Body of pancreas (tissue), 4 donors: ENCODE data around the gene KLHL30. TPM values are rescaled to one million over a fixed set of nuclear protein-coding genes. Genes with fewer than 3 reads are reported as not detected.

Source experiments
- ATAC-seq: fragments of 150-250 bp; one replicate; pipeline ENCODE4 v1.9.1; 2016
- DNase-seq, 4 donors: peaks; one replicate each; pipeline ENCODE4 v3.0.0-alpha.2; 2019
- H3K27ac ChIP-seq, 4 donors: fragments of 200-600 bp; sonication (generic); 1 replicate in 3 of 4; 2 replicates in 1 of 4; pipeline versions ENCODE4 v1.5.1 to v1.6.1; 2016 to 2019; ENCODE audit warnings: mild to moderate bottlenecking in 1 of 4, mixed read lengths in 1 of 4, moderate library complexity in 1 of 4
- H3K27me3 ChIP-seq, 2 donors: fragments of 200-600 bp; sonication (generic); one replicate each; pipeline ENCODE4 v1.6.0; 2016; ENCODE audit warnings: mild to moderate bottlenecking in 1 of 2
- H3K36me3 ChIP-seq, 2 donors: fragments of 200-600 bp; sonication (generic); replicated peaks in 1 of 2; 2 replicates each; pipeline ENCODE4 v1.5.1; 2016; ENCODE audit warnings: low read depth in 2 of 2; ENCODE audit not compliant: insufficient read depth in 1 of 2
- H3K4me1 ChIP-seq: fragments of 200-600 bp; sonication (generic); one replicate; pipeline ENCODE4 v1.6.0; 2016
- H3K4me3 ChIP-seq, 2 donors: fragments of 200-600 bp; sonication (generic); 1 replicate in 1 of 2; 2 replicates in 1 of 2; pipeline ENCODE4 v1.5.1; 2016 to 2019
- H3K9me3 ChIP-seq, 3 donors: fragments of 200-600 bp; sonication (generic); 1 replicate in 2 of 3; 2 replicates in 1 of 3; pipeline ENCODE4 v1.5.1; 2016
- CTCF ChIP-seq, 7 experiments: fragments of 450-650 bp in 4 of 7; fragments of 200-600 bp in 3 of 7; sonication (generic) in 3 of 7; IDR thresholded peaks; one replicate each; pipeline ENCODE4 v1.5.1; 2016 to 2019; ENCODE audit warnings: antibody characterized with exemption in 7 of 7
- POLR2A ChIP-seq, 3 donors: fragments of 450-650 bp; IDR thresholded peaks; one replicate each; pipeline ENCODE4 v1.6.1; 2016; ENCODE audit warnings: antibody characterized with exemption in 3 of 3, mild to moderate bottlenecking in 2 of 3
- WGBS, 2 donors: methylation state at CpG; one replicate each; pipeline ENCODE4 v1.1.5; 2017; 5-methylcytosine and 5-hydroxymethylcytosine counted together
- intact Hi-C: fragments of 100-400 bp; cut with DNase I; formaldehyde crosslinking; loops from one replicate; pipeline ENCODE4 v1.15.1; 2023
- total RNA-seq, 2 donors: library from RNA; depleted of rRNA; stranded (reverse); fragments of >200 nt; gene quantifications; one replicate each; pipeline ENCODE4 v1.1.0, GENCODE V29; 2016

KLHL30 gene
- total RNA-seq, 2 donors from 2014 or later, result 0.26 to 0.66 TPM

GRCh38 chr2:238158509-238159070 is 20.1 kb downstream of the KLHL30 start, which contains the start of gene ERFE:
Gene ERFE, plus strand, starts transcription at chr2:238158970. Its CDS starts 38 bp downstream, at chr2:238159008.
- H3K27ac ChIP-seq, result no peak within 1 kb of the TSS
- DNase-seq (peak in 2 of 4 donors; percentile 29 to 49), ATAC-seq (peak; percentile 53)
- intact Hi-C loops, result no loop called here
- no peak for TF ChIP-seq POLR2A (IDR thresholded peaks at IDR 0.05)
- peak in 5 of 7 experiments; percentile 24 to 44 (median 29) for TF ChIP-seq CTCF (IDR thresholded peaks at IDR 0.05)
- peaks cover 0 to 7% of the 10 kb centered on the region in 2 donors for H3K27me3 ChIP-seq
- H3K4me1 ChIP-seq, result peaks cover 17% of the 10 kb centered on the region
- no peaks in the 10 kb centered on the region for H3K36me3 ChIP-seq
- no peaks in the 10 kb centered on the region for H3K9me3 ChIP-seq
- 29 to 35% methylated on average over 14 to 23 of the region's 61 CpGs for WGBS, 2 donors
- no peak within 1 kb of the TSS for H3K4me3 ChIP-seq

- 4 to 9% methylated on average over 15 to 51 of the region's 52 CpGs for WGBS, 2 donors
Observed at GRCh38 chr2:238159071-238159539, 20.6 kb downstream of the KLHL30 start.

GRCh38 chr2:238159661-238160205 is 21.3 kb downstream of the KLHL30 start:
- H3K4me3 ChIP-seq, result no peak overlapping the region
- peaks cover 24% of the 10 kb centered on the region for H3K4me1 ChIP-seq
- ATAC-seq, result no peak
- WGBS, 2 donors, result 61 to 67% methylated on average over 6 to 9 of the region's 10 CpGs
- H3K36me3 ChIP-seq, result no peaks in the 10 kb centered on the region
- no peaks in the 10 kb centered on the region for H3K9me3 ChIP-seq
- peak in 1 of 4 donors; percentile 8 for DNase-seq
- intact Hi-C loops, result no loop called here
- H3K27ac ChIP-seq, result no peak overlapping the region
- TF ChIP-seq CTCF (IDR thresholded peaks at IDR 0.05) (no peak), POLR2A (IDR thresholded peaks at IDR 0.05) (no peak)
- H3K27me3 ChIP-seq, result peaks cover 0 to 10% of the 10 kb centered on the region in 2 donors

More at GRCh38 chr2:238159071-238159539, 20.6 kb downstream of the KLHL30 start:
- ATAC-seq (peak; percentile 21), DNase-seq (peak in 1 of 4 donors; percentile 15)
- no peaks in the 10 kb centered on the region for H3K9me3 ChIP-seq
- H3K4me1 ChIP-seq, result peaks cover 22% of the 10 kb centered on the region
- intact Hi-C loops, result no loop called here
- no peak overlapping the region for H3K27ac ChIP-seq
- no peak overlapping the region for H3K4me3 ChIP-seq
- peaks cover 0 to 7% of the 10 kb centered on the region in 2 donors for H3K27me3 ChIP-seq
- no peak for TF ChIP-seq CTCF (IDR thresholded peaks at IDR 0.05)
- TF ChIP-seq POLR2A (IDR thresholded peaks at IDR 0.05), result no peak
- H3K36me3 ChIP-seq, result no peaks in the 10 kb centered on the region

GRCh38 chr2:238160206-238161129 is 22.0 kb downstream of the KLHL30 start:
- peaks cover 0 to 10% of the 10 kb centered on the region in 2 donors for H3K27me3 ChIP-seq
- peak in 1 of 4 donors; percentile 10 for DNase-seq
- H3K36me3 ChIP-seq, result no peaks in the 10 kb centered on the region
- H3K4me3 ChIP-seq, result no peak overlapping the region
- ATAC-seq, result no peak
- WGBS, 2 donors, result 71 to 85% methylated on average over 18 to 21 of the region's 23 CpGs
- no peak overlapping the region for H3K27ac ChIP-seq
- intact Hi-C loops, result no loop called here
- no peaks in the 10 kb centered on the region for H3K9me3 ChIP-seq
- TF ChIP-seq CTCF (IDR thresholded peaks at IDR 0.05) (no peak), POLR2A (IDR thresholded peaks at IDR 0.05) (no peak)
- peaks cover 24% of the 10 kb centered on the region for H3K4me1 ChIP-seq
